ENCODE results near the gene CDC26.

Gene CDC26

GRCh38 chr9:113290052-113290607 is 14.8 kb upstream of the CDC26 start:
- Histone ChIP-seq H3K4me3 (ENCODE audit: low read depth in 1 of 2, low read length in 2 of 2) (no peak overlapping the region), H3K9ac (ENCODE audit: low read length) (no peak overlapping the region), H3K27me3 (ENCODE audit: control insufficient read depth in 1 of 2, insufficient read depth in 2 of 2, low read length in 2 of 2) (no peaks in the 10 kb centered on the region), H3K9me3 (ENCODE audit: low read length) (no peaks in the 10 kb centered on the region), H3K4me1 (ENCODE audit: insufficient read depth, low read length) (no peaks in the 10 kb centered on the region), H3K36me3 (ENCODE audit: insufficient read depth, low read length) (peaks cover 66% of the 10 kb centered on the region), H3K27ac (ENCODE audit: low read depth, low read length) (no peak overlapping the region)

- Histone ChIP-seq H3K27me3 (ENCODE audit: control insufficient read depth in 1 of 2, insufficient read depth in 2 of 2, low read length in 2 of 2) (no peaks in the 10 kb centered on the region), H3K36me3 (ENCODE audit: insufficient read depth, low read length) (peaks cover 75% of the 10 kb centered on the region), H3K9ac (ENCODE audit: low read length) (no peak overlapping the region), H3K27ac (ENCODE audit: low read depth, low read length) (no peak overlapping the region), H3K9me3 (ENCODE audit: low read length) (no peaks in the 10 kb centered on the region), H3K4me3 (ENCODE audit: low read depth in 1 of 2, low read length in 2 of 2) (no peak overlapping the region), H3K4me1 (ENCODE audit: insufficient read depth, low read length) (no peaks in the 10 kb centered on the region)
Observed at GRCh38 chr9:113289091-113289490, 13.7 kb upstream of the CDC26 start.

GRCh38 chr9:113281356-113281755 is 6.0 kb upstream of the CDC26 start:
- H3K27ac ChIP-seq (ENCODE audit: low read depth, low read length), result no peak overlapping the region
- no peak overlapping the region for H3K9ac ChIP-seq (ENCODE audit: low read length)

DNA sequence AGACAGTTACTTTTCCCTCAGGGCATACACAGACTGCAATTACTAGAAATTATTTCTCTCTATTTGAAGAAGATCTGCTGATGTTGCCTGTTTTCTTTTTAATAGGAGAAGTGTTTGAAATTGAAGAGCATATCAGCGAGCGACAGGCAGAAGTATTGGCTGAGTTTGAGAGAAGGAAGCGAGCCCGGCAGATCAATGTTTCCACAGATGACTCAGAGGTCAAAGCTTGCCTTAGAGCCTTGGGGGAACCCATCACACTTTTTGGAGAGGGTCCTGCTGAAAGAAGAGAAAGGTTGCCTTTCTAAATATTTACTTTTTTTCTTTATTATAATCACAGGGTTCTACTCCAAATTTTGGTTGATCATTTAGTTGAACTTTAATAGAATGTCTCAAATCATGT is 3.5 kb upstream of the CDC26 start:
- Histone ChIP-seq H3K4me3 (ENCODE audit: low read depth in 1 of 2, low read length in 2 of 2) (no peak overlapping the region), H3K9ac (ENCODE audit: low read length) (no peak overlapping the region), H3K27ac (ENCODE audit: low read depth, low read length) (no peak overlapping the region), H3K27me3 (ENCODE audit: control insufficient read depth in 1 of 2, insufficient read depth in 2 of 2, low read length in 2 of 2) (no peaks in the 10 kb centered on the region), H3K4me1 (ENCODE audit: insufficient read depth, low read length) (peaks cover 15% of the 10 kb centered on the region), H3K36me3 (ENCODE audit: insufficient read depth, low read length) (peaks cover 57% of the 10 kb centered on the region), H3K9me3 (ENCODE audit: low read length) (no peaks in the 10 kb centered on the region)

More at GRCh38 chr9:113281356-113281755, 6.0 kb upstream of the CDC26 start:
- H3K4me1 ChIP-seq (ENCODE audit: insufficient read depth, low read length), result peaks cover 2% of the 10 kb centered on the region
- H3K36me3 ChIP-seq (ENCODE audit: insufficient read depth, low read length), result peaks cover 76% of the 10 kb centered on the region
- H3K27me3 ChIP-seq (ENCODE audit: control insufficient read depth in 1 of 2, insufficient read depth in 2 of 2, low read length in 2 of 2), result no peaks in the 10 kb centered on the region
- H3K4me3 ChIP-seq (ENCODE audit: low read depth in 1 of 2, low read length in 2 of 2), result no peak overlapping the region
- H3K9me3 ChIP-seq (ENCODE audit: low read length), result no peaks in the 10 kb centered on the region

GRCh38 chr9:113274474-113275156 is 757 bp downstream of the CDC26 start:
- Histone ChIP-seq H3K27ac (ENCODE audit: low read depth, low read length) (peak overlapping the region; percentile 59), H3K9ac (ENCODE audit: low read length) (peak overlapping the region; percentile 71), H3K9me3 (ENCODE audit: low read length) (no peaks in the 10 kb centered on the region), H3K27me3 (ENCODE audit: control insufficient read depth in 1 of 2, insufficient read depth in 2 of 2, low read length in 2 of 2) (no peaks in the 10 kb centered on the region), H3K4me3 (ENCODE audit: low read depth in 1 of 2, low read length in 2 of 2) (peak overlapping the region; percentile 25 to 79), H3K4me1 (ENCODE audit: insufficient read depth, low read length) (peaks cover 19% of the 10 kb centered on the region), H3K36me3 (ENCODE audit: insufficient read depth, low read length) (peaks cover 54% of the 10 kb centered on the region)

GRCh38 chr9:113269871-113270270 is 5.5 kb downstream of the CDC26 start:
- Histone ChIP-seq H3K9me3 (ENCODE audit: low read length) (no peaks in the 10 kb centered on the region), H3K27me3 (ENCODE audit: control insufficient read depth in 1 of 2, insufficient read depth in 2 of 2, low read length in 2 of 2) (no peaks in the 10 kb centered on the region), H3K9ac (ENCODE audit: low read length) (no peak overlapping the region), H3K4me1 (ENCODE audit: insufficient read depth, low read length) (peaks cover 13% of the 10 kb centered on the region), H3K36me3 (ENCODE audit: insufficient read depth, low read length) (peaks cover 52% of the 10 kb centered on the region), H3K4me3 (ENCODE audit: low read depth in 1 of 2, low read length in 2 of 2) (no peak overlapping the region), H3K27ac (ENCODE audit: low read depth, low read length) (no peak overlapping the region)

- no peak overlapping the region for H3K9ac ChIP-seq (ENCODE audit: low read length)
- peaks cover 10% of the 10 kb centered on the region for H3K4me1 ChIP-seq (ENCODE audit: insufficient read depth, low read length)
- H3K36me3 ChIP-seq (ENCODE audit: insufficient read depth, low read length), result peaks cover 52% of the 10 kb centered on the region
- no peaks in the 10 kb centered on the region for H3K9me3 ChIP-seq (ENCODE audit: low read length)
- no peak overlapping the region for H3K27ac ChIP-seq (ENCODE audit: low read depth, low read length)
- H3K4me3 ChIP-seq (ENCODE audit: low read depth in 1 of 2, low read length in 2 of 2), result no peak overlapping the region
- no peaks in the 10 kb centered on the region for H3K27me3 ChIP-seq (ENCODE audit: control insufficient read depth in 1 of 2, insufficient read depth in 2 of 2, low read length in 2 of 2)
Observed at GRCh38 chr9:113269355-113269754, 6.0 kb downstream of the CDC26 start.

GRCh38 chr9:113267911-113268566 is 7.3 kb downstream of the CDC26 start:
- no peak overlapping the region for H3K9ac ChIP-seq (ENCODE audit: low read length)
- H3K36me3 ChIP-seq (ENCODE audit: insufficient read depth, low read length), result peaks cover 48% of the 10 kb centered on the region
- no peaks in the 10 kb centered on the region for H3K4me1 ChIP-seq (ENCODE audit: insufficient read depth, low read length)
- H3K27me3 ChIP-seq (ENCODE audit: control insufficient read depth in 1 of 2, insufficient read depth in 2 of 2, low read length in 2 of 2), result no peaks in the 10 kb centered on the region
- no peaks in the 10 kb centered on the region for H3K9me3 ChIP-seq (ENCODE audit: low read length)
- no peak overlapping the region for H3K4me3 ChIP-seq (ENCODE audit: low read depth in 1 of 2, low read length in 2 of 2)
- no peak overlapping the region for H3K27ac ChIP-seq (ENCODE audit: low read depth, low read length)

- no peaks in the 10 kb centered on the region for H3K4me1 ChIP-seq (ENCODE audit: insufficient read depth, low read length)
- H3K36me3 ChIP-seq (ENCODE audit: insufficient read depth, low read length), result peaks cover 38% of the 10 kb centered on the region
- H3K4me3 ChIP-seq (ENCODE audit: low read depth in 1 of 2, low read length in 2 of 2), result no peak overlapping the region
- H3K27me3 ChIP-seq (ENCODE audit: control insufficient read depth in 1 of 2, insufficient read depth in 2 of 2, low read length in 2 of 2), result no peaks in the 10 kb centered on the region
- no peaks in the 10 kb centered on the region for H3K9me3 ChIP-seq (ENCODE audit: low read length)
- H3K9ac ChIP-seq (ENCODE audit: low read length), result no peak overlapping the region
- no peak overlapping the region for H3K27ac ChIP-seq (ENCODE audit: low read depth, low read length)
Observed at GRCh38 chr9:113266174-113266573, 9.2 kb downstream of the CDC26 start.

DNA sequence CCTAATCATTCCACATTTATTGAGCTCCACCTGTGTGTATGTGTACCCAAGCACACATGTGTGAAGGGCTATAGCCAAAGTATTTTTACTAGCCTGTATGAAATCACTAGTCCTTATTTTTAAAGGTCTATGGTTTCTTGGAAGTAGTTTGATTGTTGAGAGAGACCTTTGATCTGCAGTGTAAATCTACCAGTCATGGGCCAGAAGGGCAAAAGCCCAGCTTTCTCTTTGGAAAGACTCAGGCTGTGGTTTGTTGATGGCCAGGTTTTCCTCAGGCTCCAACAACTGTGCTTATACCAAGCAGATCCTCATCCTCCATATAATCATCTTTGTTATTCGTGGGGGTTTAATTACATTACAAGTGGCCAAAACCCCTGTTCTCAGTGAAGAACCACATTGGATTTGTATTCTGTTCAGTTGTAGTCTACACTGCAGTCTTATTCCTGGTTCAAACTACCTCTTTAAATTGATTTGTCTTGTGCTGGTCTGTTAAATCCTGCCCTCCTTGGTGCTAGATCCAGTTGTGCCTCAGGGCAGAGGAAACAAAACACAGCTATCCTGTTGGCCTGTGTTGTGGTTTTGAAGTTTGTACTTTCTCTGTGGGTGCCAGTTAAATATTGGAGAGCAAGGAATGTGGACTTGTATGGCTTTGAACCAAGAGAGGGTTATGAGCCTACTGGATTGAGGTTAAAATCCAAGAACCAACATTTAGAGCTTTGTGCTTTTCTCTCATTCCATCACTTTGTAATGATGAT is 13.3 kb downstream of the CDC26 start:
- Histone ChIP-seq H3K9me3 (ENCODE audit: low read length) (no peaks in the 10 kb centered on the region), H3K27ac (ENCODE audit: low read depth, low read length) (no peak overlapping the region), H3K9ac (ENCODE audit: low read length) (no peak overlapping the region)

GRCh38 chr9:113258282-113258681 is 17.1 kb downstream of the CDC26 start:
- Histone ChIP-seq H3K9me3 (ENCODE audit: low read length) (no peaks in the 10 kb centered on the region), H3K27ac (ENCODE audit: low read depth, low read length) (no peak overlapping the region), H3K9ac (ENCODE audit: low read length) (no peak overlapping the region), H3K4me3 (ENCODE audit: low read depth in 1 of 2, low read length in 2 of 2) (no peak overlapping the region), H3K4me1 (ENCODE audit: insufficient read depth, low read length) (no peaks in the 10 kb centered on the region), H3K27me3 (ENCODE audit: control insufficient read depth in 1 of 2, insufficient read depth in 2 of 2, low read length in 2 of 2) (no peaks in the 10 kb centered on the region), H3K36me3 (ENCODE audit: insufficient read depth, low read length) (peaks cover 38% of the 10 kb centered on the region)

More for the DNA sequence above, 13.3 kb downstream of the CDC26 start:
- H3K4me3 ChIP-seq (ENCODE audit: low read depth in 1 of 2, low read length in 2 of 2), result no peak overlapping the region
- H3K4me1 ChIP-seq (ENCODE audit: insufficient read depth, low read length), result no peaks in the 10 kb centered on the region
- peaks cover 34% of the 10 kb centered on the region for H3K36me3 ChIP-seq (ENCODE audit: insufficient read depth, low read length)
- H3K27me3 ChIP-seq (ENCODE audit: control insufficient read depth in 1 of 2, insufficient read depth in 2 of 2, low read length in 2 of 2), result no peaks in the 10 kb centered on the region

Measured in muscle layer of colon (tissue), 2 donors.